Glutamatergic neuron (in vitro differentiated cells): Measurements from ENCODE around the gene TXNL4B. TPM values are rescaled to one million over a fixed set of nuclear protein-coding genes. Genes with fewer than 3 reads are reported as not detected.

Experiments
- DNase-seq: peaks from one replicate; pipeline ENCODE4 v3.0.0; 2022
- H3K27ac Mint-ChIP-seq: one replicate; pipeline ENCODE4 v1.8.0; 2020; ENCODE audit warnings: mild to moderate bottlenecking, mixed read lengths, inconsistent platforms; ENCODE audit not compliant: unreplicated experiment
- H3K27me3 Mint-ChIP-seq: one replicate; pipeline ENCODE4 v1.8.0; 2020; ENCODE audit warnings: mild to moderate bottlenecking, moderate library complexity, mixed read lengths, inconsistent platforms; ENCODE audit not compliant: unreplicated experiment
- H3K36me3 Mint-ChIP-seq: one replicate; pipeline ENCODE4 v1.8.0; 2020; ENCODE audit warnings: mild to moderate bottlenecking, mixed read lengths, inconsistent platforms; ENCODE audit not compliant: unreplicated experiment
- H3K4me1 Mint-ChIP-seq: one replicate; pipeline ENCODE4 v1.8.0; 2020; ENCODE audit warnings: mild to moderate bottlenecking, low read depth, mixed read lengths, inconsistent platforms; ENCODE audit not compliant: unreplicated experiment
- H3K4me3 Mint-ChIP-seq: one replicate; pipeline ENCODE4 v1.8.0; 2020; ENCODE audit warnings: mild to moderate bottlenecking, mixed read lengths, inconsistent platforms; ENCODE audit not compliant: unreplicated experiment
- H3K9me3 Mint-ChIP-seq: one replicate; pipeline ENCODE4 v1.8.0; 2020; ENCODE audit warnings: mild to moderate bottlenecking, moderate library complexity, mixed read lengths, inconsistent platforms; ENCODE audit not compliant: unreplicated experiment
- total RNA-seq: library from RNA; stranded (reverse); fragmentation: NEBNext Ultra II Directional; extraction: Animal tissue kit (Norgen Biotek cat#: 25700); gene quantifications from one replicate; pipeline ENCODE4 v1.2.1, GENCODE V29; 2021; ENCODE audit not compliant: unreplicated experiment
- TF ChIP-seq, protein P1 (sequence below): fragments of 200-600 bp; sonication (generic); IDR thresholded peaks from one replicate; pipeline ENCODE4 v1.5.0; 2021; ENCODE audit not compliant: partially characterized antibody, unreplicated experiment

Gene TXNL4B
- total RNA-seq, 1 donor from 2014 or later = 7.1 TPM

DNA sequence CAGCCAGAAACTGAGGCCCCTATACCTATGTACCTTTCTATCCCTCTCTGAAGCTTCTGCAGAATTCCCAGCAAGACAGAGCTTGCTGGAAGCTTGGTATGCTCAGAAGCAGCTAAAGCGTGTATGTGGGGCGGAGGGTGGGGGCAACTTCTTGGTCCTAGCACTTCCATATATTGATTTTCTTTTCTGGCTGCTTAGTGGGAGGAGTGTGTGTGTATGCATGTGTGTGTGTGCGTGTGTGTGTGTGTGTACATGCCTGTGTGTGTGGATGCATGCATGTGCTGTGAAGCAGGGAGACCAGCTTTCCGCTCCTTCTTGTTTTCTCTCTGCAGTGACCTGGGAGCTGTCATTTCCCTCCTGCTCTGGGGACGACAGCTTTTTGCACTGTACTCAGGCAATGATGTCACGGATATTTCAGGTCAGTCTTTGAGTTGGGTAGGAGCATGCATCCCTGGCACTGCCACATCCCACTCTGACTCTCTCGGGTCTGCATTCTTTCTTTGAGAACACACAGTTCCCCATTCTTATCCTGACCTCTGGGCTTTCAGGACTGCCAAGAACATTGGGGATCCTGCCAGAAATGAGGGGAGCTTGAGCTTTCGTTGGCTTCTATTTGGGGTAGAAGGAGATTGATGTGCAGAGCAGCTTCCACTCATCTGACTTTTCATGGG is 19.7 kb downstream of the TXNL4B start:
- H3K9me3 Mint-ChIP-seq = peaks cover 2% of the 10 kb centered on the region
- no peaks in the 10 kb centered on the region for H3K36me3 Mint-ChIP-seq
- H3K4me3 Mint-ChIP-seq = no peak overlapping the region
- no peak overlapping the region for H3K27ac Mint-ChIP-seq
- peaks cover 3% of the 10 kb centered on the region for H3K4me1 Mint-ChIP-seq
- no peak for DNase-seq
- no peaks in the 10 kb centered on the region for H3K27me3 Mint-ChIP-seq
- TF ChIP-seq, protein P1, sequence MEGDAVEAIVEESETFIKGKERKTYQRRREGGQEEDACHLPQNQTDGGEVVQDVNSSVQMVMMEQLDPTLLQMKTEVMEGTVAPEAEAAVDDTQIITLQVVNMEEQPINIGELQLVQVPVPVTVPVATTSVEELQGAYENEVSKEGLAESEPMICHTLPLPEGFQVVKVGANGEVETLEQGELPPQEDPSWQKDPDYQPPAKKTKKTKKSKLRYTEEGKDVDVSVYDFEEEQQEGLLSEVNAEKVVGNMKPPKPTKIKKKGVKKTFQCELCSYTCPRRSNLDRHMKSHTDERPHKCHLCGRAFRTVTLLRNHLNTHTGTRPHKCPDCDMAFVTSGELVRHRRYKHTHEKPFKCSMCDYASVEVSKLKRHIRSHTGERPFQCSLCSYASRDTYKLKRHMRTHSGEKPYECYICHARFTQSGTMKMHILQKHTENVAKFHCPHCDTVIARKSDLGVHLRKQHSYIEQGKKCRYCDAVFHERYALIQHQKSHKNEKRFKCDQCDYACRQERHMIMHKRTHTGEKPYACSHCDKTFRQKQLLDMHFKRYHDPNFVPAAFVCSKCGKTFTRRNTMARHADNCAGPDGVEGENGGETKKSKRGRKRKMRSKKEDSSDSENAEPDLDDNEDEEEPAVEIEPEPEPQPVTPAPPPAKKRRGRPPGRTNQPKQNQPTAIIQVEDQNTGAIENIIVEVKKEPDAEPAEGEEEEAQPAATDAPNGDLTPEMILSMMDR = no peak

DNA sequence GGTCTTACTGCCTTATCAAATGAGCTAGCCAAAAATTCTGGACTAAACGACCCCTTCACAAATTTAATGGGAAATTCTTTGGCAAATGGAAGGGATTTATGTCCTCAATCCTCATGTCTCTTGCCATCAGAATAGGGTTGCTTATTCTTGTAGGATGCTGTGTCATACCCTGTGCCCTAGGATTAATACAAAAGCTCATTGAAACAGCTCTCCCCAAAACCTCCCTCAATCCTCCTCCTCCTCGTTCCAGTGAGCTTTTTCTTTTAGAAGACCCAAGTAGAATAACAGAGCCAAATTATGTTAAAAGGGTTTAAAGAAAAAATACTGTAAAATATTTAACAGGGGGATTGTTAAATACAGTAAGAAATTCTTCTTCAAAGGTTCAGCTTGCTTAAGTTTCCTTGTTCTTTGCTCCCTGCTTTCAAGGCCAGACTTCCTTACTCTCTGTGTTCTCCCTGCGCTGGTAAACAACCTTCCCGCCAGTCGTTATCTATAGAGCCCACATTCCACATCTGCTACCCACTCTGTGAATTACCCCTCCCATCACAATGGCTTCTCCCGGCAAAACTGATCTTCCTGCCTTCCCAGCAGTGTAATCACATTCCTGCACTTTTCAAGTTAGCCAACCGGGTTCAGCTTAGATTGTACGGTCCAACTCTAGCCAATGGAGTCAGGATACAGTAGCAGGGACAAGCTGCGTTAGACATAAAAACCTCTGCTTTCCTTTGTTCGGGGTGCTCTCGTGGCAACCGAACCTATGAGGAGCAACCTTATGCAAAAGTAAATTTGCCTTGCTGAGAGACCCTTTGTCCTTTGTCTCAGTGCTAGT is 20.7 kb downstream of the TXNL4B start:
- H3K36me3 Mint-ChIP-seq = no peaks in the 10 kb centered on the region
- no peaks in the 10 kb centered on the region for H3K27me3 Mint-ChIP-seq
- TF ChIP-seq, protein P1 = no peak
- H3K4me3 Mint-ChIP-seq = no peak overlapping the region
- H3K9me3 Mint-ChIP-seq = peaks cover 2% of the 10 kb centered on the region
- H3K27ac Mint-ChIP-seq = no peak overlapping the region
- DNase-seq = no peak
- H3K4me1 Mint-ChIP-seq = peaks cover 3% of the 10 kb centered on the region

DNA sequence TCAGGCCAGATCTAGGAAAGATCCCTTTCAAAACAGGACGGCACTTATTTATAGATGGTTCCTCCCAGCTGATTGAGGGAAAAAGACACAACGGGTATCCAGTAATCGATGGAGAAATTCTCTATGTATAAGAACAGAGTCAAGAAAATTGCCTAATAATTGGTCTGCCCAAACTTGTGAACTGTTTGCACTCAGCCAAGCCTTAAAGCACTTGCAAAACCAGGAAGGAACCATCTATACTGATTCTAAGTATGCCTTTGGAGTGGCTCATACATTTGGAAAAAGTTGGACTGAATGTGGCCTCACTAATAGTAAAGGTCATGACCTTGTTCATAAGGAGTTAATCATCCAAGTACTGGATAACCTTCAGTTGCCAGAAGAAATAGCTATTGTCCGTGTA is 24.5 kb downstream of the TXNL4B start:
- H3K4me1 Mint-ChIP-seq = peaks cover 3% of the 10 kb centered on the region
- peaks cover 1% of the 10 kb centered on the region for H3K9me3 Mint-ChIP-seq
- H3K4me3 Mint-ChIP-seq = no peak overlapping the region
- no peak for DNase-seq
- H3K27ac Mint-ChIP-seq = no peak overlapping the region
- H3K36me3 Mint-ChIP-seq = peaks cover 5% of the 10 kb centered on the region
- H3K27me3 Mint-ChIP-seq = no peaks in the 10 kb centered on the region
- TF ChIP-seq, protein P1 = no peak

DNA sequence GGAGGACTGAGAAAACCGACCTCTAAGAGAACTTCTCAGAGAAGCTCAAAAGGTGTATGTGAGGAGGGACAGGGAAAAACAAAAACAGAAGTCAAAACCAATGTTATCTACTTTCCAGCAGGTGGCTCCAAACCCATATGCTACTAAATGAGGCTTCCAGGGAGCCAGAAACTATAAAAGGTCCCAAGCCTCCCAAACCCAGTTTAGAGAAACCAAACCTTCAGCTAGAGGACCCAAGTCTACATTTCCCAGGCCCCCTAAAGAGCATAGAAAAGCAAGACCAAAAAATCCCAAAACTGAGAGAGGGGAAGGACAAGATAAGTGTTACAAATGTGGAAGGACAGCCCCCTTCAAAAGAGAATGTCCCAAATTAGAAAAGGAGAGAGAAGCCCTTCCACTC is 26.7 kb downstream of the TXNL4B start:
- no peak for DNase-seq

More for the DNA sequence above, 26.7 kb downstream of the TXNL4B start:
- H3K27ac Mint-ChIP-seq = no peak overlapping the region
- TF ChIP-seq, protein P1 = peak; percentile 42
- H3K36me3 Mint-ChIP-seq = peaks cover 5% of the 10 kb centered on the region
- peaks cover 3% of the 10 kb centered on the region for H3K27me3 Mint-ChIP-seq
- H3K4me3 Mint-ChIP-seq = no peak overlapping the region
- H3K9me3 Mint-ChIP-seq = no peaks in the 10 kb centered on the region
- H3K4me1 Mint-ChIP-seq = no peaks in the 10 kb centered on the region
